SK-N-SH (cell line): ENCODE measurements around the gene SLC12A9. TPM values are rescaled to one million over a fixed set of nuclear protein-coding genes. Genes with fewer than 3 reads are reported as not detected.

ENCODE experiments used
- CTCF ChIA-PET: fragments of 300-600, 350-600 bp; formaldehyde crosslinking; extraction: SDS; loops from one replicate; lab custom pipeline; 2021; lab: Yijun Ruan, JAX
- POLR2A ChIA-PET: fragments of 350-600 bp; sonication (Branson Sonifier 250); formaldehyde crosslinking; extraction: SDS; loops from one replicate; lab custom pipeline; 2020; ENCODE audit warnings: antibody characterized with exemption, inconsistent platforms; lab: Yijun Ruan, JAX
- DNase-seq: peaks from one replicate; pipeline ENCODE4 v3.0.0; 2012
- H2AFZ ChIP-seq: fragments of 200-600 bp; sonication (generic); 2 replicates; pipeline ENCODE4 v1.8.1; 2016; ENCODE audit warnings: antibody characterized with exemption, mild to moderate bottlenecking, low read depth
- H3F3A ChIP-seq: fragments of 200-600 bp; sonication (generic); replicated peaks from 2 replicates; pipeline ENCODE3; 2016; ENCODE audit warnings: antibody characterized with exemption, mild to moderate bottlenecking; ENCODE audit not compliant: insufficient read depth
- H3K27ac ChIP-seq, 2 experiments: fragments of 200-500 bp in 1 of 2; fragments of 200-600 bp in 1 of 2; sonication (Bioruptor generic) in 1 of 2; sonication (generic), shearing (Covaris generic) in 1 of 2; 2 replicates each; pipeline versions ENCODE4 v1.5.1 to v1.6.1; 2014 to 2016; ENCODE audit warnings: low read depth in 2 of 2, inconsistent platforms in 1 of 2, low read length in 1 of 2, mild to moderate bottlenecking in 1 of 2, mixed read lengths in 1 of 2
- H3K27me3 ChIP-seq: fragments of 200-600 bp; sonication (generic), shearing (Covaris generic); 2 replicates; pipeline ENCODE4 v1.6.1; 2016; ENCODE audit warnings: mixed run types; ENCODE audit not compliant: insufficient read depth
- H3K36me3 ChIP-seq, 2 experiments: fragments of 200-500 bp in 1 of 2; fragments of 200-600 bp in 1 of 2; sonication (Bioruptor generic) in 1 of 2; sonication (generic) in 1 of 2; replicated peaks in 1 of 2; 2 replicates each; pipeline versions ENCODE3 to v1.5.1; 2014 to 2016; ENCODE audit warnings: low read length in 1 of 2, mild to moderate bottlenecking in 1 of 2; ENCODE audit not compliant: insufficient read depth in 2 of 2, control insufficient read depth in 1 of 2
- H3K4me1 ChIP-seq, 2 experiments: fragments of 200-500 bp in 1 of 2; fragments of 200-600 bp in 1 of 2; sonication (Bioruptor generic) in 1 of 2; sonication (generic), shearing (Covaris generic) in 1 of 2; 2 replicates each; pipeline versions ENCODE4 v1.5.1 to v1.6.1; 2014 to 2016; ENCODE audit warnings: low read depth in 1 of 2, low read length in 1 of 2, mixed run types in 1 of 2; ENCODE audit not compliant: insufficient read depth in 2 of 2, control insufficient read depth in 1 of 2
- H3K4me2 ChIP-seq: fragments of 200-600 bp; sonication (generic), shearing (Covaris generic); 2 replicates; pipeline ENCODE4 v1.6.1; 2017; ENCODE audit warnings: mixed run types
- H3K4me3 ChIP-seq, 2 experiments: fragments of 200-500 bp in 1 of 2; fragments of 200-600 bp in 1 of 2; sonication (Bioruptor generic) in 1 of 2; sonication (generic), shearing (Covaris generic) in 1 of 2; 2 replicates each; pipeline versions ENCODE4 v1.5.1 to v1.8.1; 2014 to 2016; ENCODE audit warnings: low read depth in 2 of 2, inconsistent platforms in 1 of 2, low read length in 1 of 2, mild to moderate bottlenecking in 1 of 2, mixed read lengths in 1 of 2, moderate library complexity in 1 of 2
- H3K79me2 ChIP-seq: fragments of 200-600 bp; sonication (generic); 2 replicates; pipeline ENCODE4 v1.8.1; 2017; ENCODE audit warnings: mild to moderate bottlenecking; ENCODE audit not compliant: insufficient read depth
- H3K9ac ChIP-seq: fragments of 200-600 bp; sonication (generic); 2 replicates; pipeline ENCODE4 v1.6.1; 2017; ENCODE audit warnings: mixed run types
- H3K9me2 ChIP-seq: fragments of 200-600 bp; sonication (generic); 2 replicates; pipeline ENCODE4 v1.6.1; 2017; ENCODE audit warnings: mixed run types
- H3K9me3 ChIP-seq: fragments of 200-600 bp; sonication (generic); 2 replicates; pipeline ENCODE4 v1.6.1; 2017; ENCODE audit warnings: mixed run types, mild to moderate bottlenecking, moderate library complexity
- H4K20me1 ChIP-seq: fragments of 200-600 bp; sonication (generic); 2 replicates; pipeline ENCODE4 v1.6.1; 2017; ENCODE audit warnings: mild to moderate bottlenecking, mixed run types; ENCODE audit not compliant: insufficient read depth
- EP300 ChIP-seq, 2 experiments: IDR thresholded peaks; 2 replicates each; pipeline versions ENCODE4 v1.4.0 to v1.6.1; 2012; ENCODE audit warnings: borderline replicate concordance in 1 of 2, low read depth in 1 of 2, low read length in 1 of 2
- GABPA ChIP-seq: IDR thresholded peaks from 2 replicates; pipeline ENCODE4 v1.4.0; 2012; ENCODE audit warnings: low read depth, mild to moderate bottlenecking
- JUND ChIP-seq: IDR thresholded peaks from 2 replicates; pipeline ENCODE4 v1.4.0; 2012
- MXI1 ChIP-seq: IDR thresholded peaks from 2 replicates; pipeline ENCODE4 v1.6.1; 2012; ENCODE audit warnings: mild to moderate bottlenecking, low read depth, low read length, improper control_type of control experiment
- NFIC ChIP-seq: IDR thresholded peaks from 2 replicates; pipeline ENCODE4 v1.4.0; 2012; ENCODE audit warnings: borderline replicate concordance
- POLR2AphosphoS5 ChIP-seq: IDR thresholded peaks from 2 replicates; pipeline ENCODE4 v1.6.1; 2012; ENCODE audit warnings: low read depth, low read length
- RAD21 ChIP-seq: IDR thresholded peaks from 2 replicates; pipeline ENCODE4 v1.6.1; 2012; ENCODE audit warnings: mild to moderate bottlenecking, low read length
- USF1 ChIP-seq: IDR thresholded peaks from 2 replicates; pipeline ENCODE4 v1.4.0; 2012; ENCODE audit warnings: low read depth, borderline replicate concordance
- WGBS: methylation state at CpG from one replicate; pipeline ENCODE4 v1.1.6; 2017; ENCODE audit warnings: low lambda C conversion rate; 5-methylcytosine and 5-hydroxymethylcytosine counted together
- polyA plus RNA-seq, 3 experiments: library from polyadenylated mRNA; depleted of rRNA; stranded (reverse); fragments of >200 nt; gene quantifications; 2 replicates each; pipeline ENCODE4 v1.2.3, GENCODE V29; 2012
- TF ChIP-seq, protein P1 (sequence below): IDR thresholded peaks from 2 replicates; pipeline ENCODE4 v1.4.0; 2012; ENCODE audit warnings: low read depth, borderline replicate concordance
- TF ChIP-seq, protein P2 (sequence below): fragments of 150-350 bp; IDR thresholded peaks from 2 replicates; pipeline ENCODE4 v1.6.1; 2016; ENCODE audit warnings: mild to moderate bottlenecking, low read depth, low read length

SLC12A9 gene
- polyA plus RNA-seq, 1 of the 3 experiments (the other 2 are of a cell fraction) = 29.7 TPM

- H3K4me1 ChIP-seq = peaks cover 2 to 19% of the 10 kb centered on the region in 2 experiments; a peak in 3 of 4 replicates
- peak overlapping the region; percentile 25; the same call in 1 of the 2 replicates for H3K4me2 ChIP-seq
- peaks cover 22% of the 10 kb centered on the region for H3F3A ChIP-seq
- POLR2A ChIA-PET = interaction anchor here (1.1 kb wide), 1 partner anchor 9 kb away, joined by 5 read pairs; the partner anchor contains the start of gene SRRT
- no peaks in the 10 kb centered on the region for H3K9me3 ChIP-seq
- TF ChIP-seq GABPA (no peak), NFIC (peak; percentile 82)
- TF ChIP-seq, all 33 proteins: peak for 1
- Histone ChIP-seq H3K36me3 (peaks cover 12 to 13% of the 10 kb centered on the region in 2 experiments), H3K9me2 (no peaks in the 10 kb centered on the region), H4K20me1 (no peaks in the 10 kb centered on the region), H3K9ac (peak overlapping the region; percentile 31; the same call in 1 of the 2 replicates), H3K4me3 (no peak overlapping the region), H3K27ac (peak overlapping the region in 1 of 2 experiments; percentile 43; a peak in 1 of 4 replicates), H3K79me2 (no peaks in the 10 kb centered on the region), H2AFZ (peak overlapping the region; percentile 0; the same call in 1 of the 2 replicates), H3K27me3 (no peaks in the 10 kb centered on the region)
- DNase-seq = peak; percentile 63
- CTCF ChIA-PET = interaction anchor here (1.1 kb wide), 1 partner anchor 14 kb away, joined by 9 read pairs; the partner anchor contains the start of gene SLC12A9
- WGBS = 86% methylated on average over 37 of the region's 46 CpGs
Observed at GRCh38 chr7:100865938-100866728, 13.6 kb downstream of the SLC12A9 start.

GRCh38 chr7:100866729-100867039 lies 14.2 kb downstream of the SLC12A9 start:
- H3K9ac ChIP-seq = peak overlapping the region; percentile 31; the same call in 1 of the 2 replicates
- POLR2A ChIA-PET = no interaction called here
- H3K9me3 ChIP-seq = no peaks in the 10 kb centered on the region
- H3K27ac ChIP-seq = peak overlapping the region in 1 of 2 experiments; percentile 43; a peak in 1 of 4 replicates
- no peaks in the 10 kb centered on the region for H3K9me2 ChIP-seq
- H3K4me2 ChIP-seq = peak overlapping the region; percentile 25; the same call in 1 of the 2 replicates
- H3K4me1 ChIP-seq = peaks cover 2 to 19% of the 10 kb centered on the region in 2 experiments; a peak in 3 of 4 replicates
- 94% methylated on average over 5 of the region's 5 CpGs for WGBS
- no peak overlapping the region for H3K4me3 ChIP-seq
- TF ChIP-seq USF1 = no peak
- TF ChIP-seq JUND = no peak
- TF ChIP-seq MXI1 = no peak
- TF ChIP-seq EP300 (IDR thresholded peaks at IDR 0.05; ENCODE audit: borderline replicate concordance in 1 of 2, low read depth in 1 of 2, low read length in 1 of 2) = no peak
- no peak for TF ChIP-seq RAD21
- TF ChIP-seq POLR2AphosphoS5 = no peak
- TF ChIP-seq NFIC = no peak
- TF ChIP-seq, protein P1, sequence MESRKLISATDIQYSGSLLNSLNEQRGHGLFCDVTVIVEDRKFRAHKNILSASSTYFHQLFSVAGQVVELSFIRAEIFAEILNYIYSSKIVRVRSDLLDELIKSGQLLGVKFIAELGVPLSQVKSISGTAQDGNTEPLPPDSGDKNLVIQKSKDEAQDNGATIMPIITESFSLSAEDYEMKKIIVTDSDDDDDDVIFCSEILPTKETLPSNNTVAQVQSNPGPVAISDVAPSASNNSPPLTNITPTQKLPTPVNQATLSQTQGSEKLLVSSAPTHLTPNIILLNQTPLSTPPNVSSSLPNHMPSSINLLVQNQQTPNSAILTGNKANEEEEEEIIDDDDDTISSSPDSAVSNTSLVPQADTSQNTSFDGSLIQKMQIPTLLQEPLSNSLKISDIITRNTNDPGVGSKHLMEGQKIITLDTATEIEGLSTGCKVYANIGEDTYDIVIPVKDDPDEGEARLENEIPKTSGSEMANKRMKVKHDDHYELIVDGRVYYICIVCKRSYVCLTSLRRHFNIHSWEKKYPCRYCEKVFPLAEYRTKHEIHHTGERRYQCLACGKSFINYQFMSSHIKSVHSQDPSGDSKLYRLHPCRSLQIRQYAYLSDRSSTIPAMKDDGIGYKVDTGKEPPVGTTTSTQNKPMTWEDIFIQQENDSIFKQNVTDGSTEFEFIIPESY = no peak
- TF ChIP-seq, protein P2, sequence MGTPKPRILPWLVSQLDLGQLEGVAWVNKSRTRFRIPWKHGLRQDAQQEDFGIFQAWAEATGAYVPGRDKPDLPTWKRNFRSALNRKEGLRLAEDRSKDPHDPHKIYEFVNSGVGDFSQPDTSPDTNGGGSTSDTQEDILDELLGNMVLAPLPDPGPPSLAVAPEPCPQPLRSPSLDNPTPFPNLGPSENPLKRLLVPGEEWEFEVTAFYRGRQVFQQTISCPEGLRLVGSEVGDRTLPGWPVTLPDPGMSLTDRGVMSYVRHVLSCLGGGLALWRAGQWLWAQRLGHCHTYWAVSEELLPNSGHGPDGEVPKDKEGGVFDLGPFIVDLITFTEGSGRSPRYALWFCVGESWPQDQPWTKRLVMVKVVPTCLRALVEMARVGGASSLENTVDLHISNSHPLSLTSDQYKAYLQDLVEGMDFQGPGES = no peak
- TF ChIP-seq, all 33 proteins: peak for 0
- CTCF ChIA-PET = interaction anchor here (1.1 kb wide), 1 partner anchor 15 kb away, joined by 9 read pairs; the partner anchor contains the start of gene SLC12A9
- Histone ChIP-seq H4K20me1 (no peaks in the 10 kb centered on the region), H3K27me3 (no peaks in the 10 kb centered on the region), H3F3A (peaks cover 22% of the 10 kb centered on the region), H3K79me2 (no peaks in the 10 kb centered on the region), H3K36me3 (peaks cover 8 to 12% of the 10 kb centered on the region in 2 experiments), H2AFZ (peak overlapping the region; percentile 0; the same call in 1 of the 2 replicates)
- DNase-seq = peak; percentile 38
